ENCODE data around the gene MYMK. TPM values are rescaled to one million over a fixed set of nuclear protein-coding genes. Genes with fewer than 3 reads are reported as not detected.

Gene MYMK
- total and polyA plus RNA-seq, 2 experiments from 2014 or later = not detected

DNA sequence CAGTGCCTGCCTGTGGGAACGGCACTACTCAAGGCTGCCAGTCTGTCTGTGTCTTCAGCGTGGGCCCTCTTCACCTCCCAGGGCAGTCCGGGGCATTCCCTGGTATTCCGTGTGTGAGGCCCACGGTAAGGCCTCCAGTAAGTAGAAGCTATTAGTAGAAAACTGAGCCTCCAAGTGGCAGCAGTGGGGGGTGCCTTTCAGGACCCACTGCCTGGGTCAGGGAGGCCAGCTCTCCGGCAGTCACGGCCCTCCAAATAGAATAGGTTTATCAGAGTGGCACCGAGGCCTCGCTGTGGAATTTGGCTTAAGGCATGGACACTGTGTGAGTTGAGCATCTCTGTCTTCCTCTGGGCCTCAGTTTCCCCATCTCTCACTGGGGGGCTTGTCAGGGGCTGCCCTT, 32.8 kb upstream of the MYMK start:
- H4K20me1 ChIP-seq (replicated peaks; ENCODE audit: insufficient read depth) = no peaks in the 10 kb centered on the region
- no peaks in the 10 kb centered on the region for H3K9me2 ChIP-seq (ENCODE audit: insufficient read depth)
- H3K27me3 Mint-ChIP-seq (ENCODE audit: insufficient read depth, low read depth, poor library complexity) = peaks cover 13% of the 10 kb centered on the region
- H3K27me3 ChIP-seq (ENCODE audit: insufficient read depth) = no peaks in the 10 kb centered on the region
- H3K4me3 ChIP-seq = no peak overlapping the region
- peaks cover 31% of the 10 kb centered on the region for H3K4me1 Mint-ChIP-seq
- ATAC-seq (no peak), DNase-seq (ENCODE audit: low spot score) (no peak)
- no peak overlapping the region for H3K4me2 ChIP-seq
- peaks cover 5% of the 10 kb centered on the region for H3K4me1 ChIP-seq (ENCODE audit: insufficient read depth)
- H3K9me3 Mint-ChIP-seq = no peaks in the 10 kb centered on the region; the same call in 2 of the 3 replicates
- no peaks in the 10 kb centered on the region for H3K36me3 ChIP-seq (ENCODE audit: insufficient read depth)
- no peak overlapping the region for H2AFZ ChIP-seq
- no peak overlapping the region for H3K27ac Mint-ChIP-seq
- H3K4me3 Mint-ChIP-seq = no peak overlapping the region
- TF ChIP-seq EZH2phosphoT487 (IDR thresholded peaks at IDR 0.05; ENCODE audit: unreplicated experiment) = no peak
- no peak for TF ChIP-seq NANOG (IDR thresholded peaks at IDR 0.05; ENCODE audit: borderline replicate concordance)
- no peak for TF ChIP-seq EZH2 (IDR thresholded peaks at IDR 0.05; ENCODE audit: low read depth, unreplicated experiment)
- TF ChIP-seq JUNB (IDR thresholded peaks at IDR 0.05; ENCODE audit: unreplicated experiment) = no peak
- no peaks in the 10 kb centered on the region for H3F3A ChIP-seq (replicated peaks; ENCODE audit: low read depth)
- no peak overlapping the region for H3K27ac ChIP-seq (ENCODE audit: low read depth)
- H3K79me2 ChIP-seq (replicated peaks; ENCODE audit: insufficient read depth) = no peaks in the 10 kb centered on the region
- no peaks in the 10 kb centered on the region for H3K36me3 Mint-ChIP-seq (ENCODE audit: low read depth)

DNA sequence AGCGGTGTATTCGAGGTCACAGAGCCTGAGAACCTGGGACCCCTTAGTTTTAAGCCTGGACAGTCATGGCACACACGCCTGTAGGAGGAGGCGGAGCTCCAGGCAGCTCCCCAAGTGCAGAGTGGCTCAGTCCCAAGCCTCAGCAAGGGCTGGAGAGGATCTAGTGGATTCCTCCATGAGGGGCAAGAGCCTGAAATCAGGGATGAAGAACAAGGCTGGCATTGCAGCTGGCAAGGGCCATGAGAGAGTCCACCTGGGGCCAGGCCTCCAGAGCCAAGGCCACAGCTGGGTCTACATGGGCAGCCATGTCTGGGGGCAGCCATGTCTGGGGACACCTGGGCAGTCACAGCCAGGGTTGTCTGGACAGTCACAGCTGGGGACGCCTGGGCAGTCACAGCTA, 31.6 kb upstream of the MYMK start:
- TF ChIP-seq ZNF114 (CRISPR knock-in tag; IDR thresholded peaks at IDR 0.05) (no peak), CREB1 (CRISPR knock-in tag; IDR thresholded peaks at IDR 0.05; ENCODE audit: low read depth) (no peak), ZNF331 (CRISPR knock-in tag; IDR thresholded peaks at IDR 0.05; ENCODE audit: low read depth) (no peak), JUNB (IDR thresholded peaks at IDR 0.05; ENCODE audit: unreplicated experiment) (no peak), EZH2 (IDR thresholded peaks at IDR 0.05; ENCODE audit: low read depth, unreplicated experiment) (no peak), STAT1 (IDR thresholded peaks at IDR 0.05; ENCODE audit: unreplicated experiment) (no peak), EZH2phosphoT487 (IDR thresholded peaks at IDR 0.05; ENCODE audit: unreplicated experiment) (no peak), POLR2AphosphoS5 (IDR thresholded peaks at IDR 0.05; ENCODE audit: low read depth) (no peak)
- TF ChIP-seq, protein P1, sequence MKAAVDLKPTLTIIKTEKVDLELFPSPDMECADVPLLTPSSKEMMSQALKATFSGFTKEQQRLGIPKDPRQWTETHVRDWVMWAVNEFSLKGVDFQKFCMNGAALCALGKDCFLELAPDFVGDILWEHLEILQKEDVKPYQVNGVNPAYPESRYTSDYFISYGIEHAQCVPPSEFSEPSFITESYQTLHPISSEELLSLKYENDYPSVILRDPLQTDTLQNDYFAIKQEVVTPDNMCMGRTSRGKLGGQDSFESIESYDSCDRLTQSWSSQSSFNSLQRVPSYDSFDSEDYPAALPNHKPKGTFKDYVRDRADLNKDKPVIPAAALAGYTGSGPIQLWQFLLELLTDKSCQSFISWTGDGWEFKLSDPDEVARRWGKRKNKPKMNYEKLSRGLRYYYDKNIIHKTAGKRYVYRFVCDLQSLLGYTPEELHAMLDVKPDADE (IDR thresholded peaks at IDR 0.05) = no peak
- TF ChIP-seq, protein P2, sequence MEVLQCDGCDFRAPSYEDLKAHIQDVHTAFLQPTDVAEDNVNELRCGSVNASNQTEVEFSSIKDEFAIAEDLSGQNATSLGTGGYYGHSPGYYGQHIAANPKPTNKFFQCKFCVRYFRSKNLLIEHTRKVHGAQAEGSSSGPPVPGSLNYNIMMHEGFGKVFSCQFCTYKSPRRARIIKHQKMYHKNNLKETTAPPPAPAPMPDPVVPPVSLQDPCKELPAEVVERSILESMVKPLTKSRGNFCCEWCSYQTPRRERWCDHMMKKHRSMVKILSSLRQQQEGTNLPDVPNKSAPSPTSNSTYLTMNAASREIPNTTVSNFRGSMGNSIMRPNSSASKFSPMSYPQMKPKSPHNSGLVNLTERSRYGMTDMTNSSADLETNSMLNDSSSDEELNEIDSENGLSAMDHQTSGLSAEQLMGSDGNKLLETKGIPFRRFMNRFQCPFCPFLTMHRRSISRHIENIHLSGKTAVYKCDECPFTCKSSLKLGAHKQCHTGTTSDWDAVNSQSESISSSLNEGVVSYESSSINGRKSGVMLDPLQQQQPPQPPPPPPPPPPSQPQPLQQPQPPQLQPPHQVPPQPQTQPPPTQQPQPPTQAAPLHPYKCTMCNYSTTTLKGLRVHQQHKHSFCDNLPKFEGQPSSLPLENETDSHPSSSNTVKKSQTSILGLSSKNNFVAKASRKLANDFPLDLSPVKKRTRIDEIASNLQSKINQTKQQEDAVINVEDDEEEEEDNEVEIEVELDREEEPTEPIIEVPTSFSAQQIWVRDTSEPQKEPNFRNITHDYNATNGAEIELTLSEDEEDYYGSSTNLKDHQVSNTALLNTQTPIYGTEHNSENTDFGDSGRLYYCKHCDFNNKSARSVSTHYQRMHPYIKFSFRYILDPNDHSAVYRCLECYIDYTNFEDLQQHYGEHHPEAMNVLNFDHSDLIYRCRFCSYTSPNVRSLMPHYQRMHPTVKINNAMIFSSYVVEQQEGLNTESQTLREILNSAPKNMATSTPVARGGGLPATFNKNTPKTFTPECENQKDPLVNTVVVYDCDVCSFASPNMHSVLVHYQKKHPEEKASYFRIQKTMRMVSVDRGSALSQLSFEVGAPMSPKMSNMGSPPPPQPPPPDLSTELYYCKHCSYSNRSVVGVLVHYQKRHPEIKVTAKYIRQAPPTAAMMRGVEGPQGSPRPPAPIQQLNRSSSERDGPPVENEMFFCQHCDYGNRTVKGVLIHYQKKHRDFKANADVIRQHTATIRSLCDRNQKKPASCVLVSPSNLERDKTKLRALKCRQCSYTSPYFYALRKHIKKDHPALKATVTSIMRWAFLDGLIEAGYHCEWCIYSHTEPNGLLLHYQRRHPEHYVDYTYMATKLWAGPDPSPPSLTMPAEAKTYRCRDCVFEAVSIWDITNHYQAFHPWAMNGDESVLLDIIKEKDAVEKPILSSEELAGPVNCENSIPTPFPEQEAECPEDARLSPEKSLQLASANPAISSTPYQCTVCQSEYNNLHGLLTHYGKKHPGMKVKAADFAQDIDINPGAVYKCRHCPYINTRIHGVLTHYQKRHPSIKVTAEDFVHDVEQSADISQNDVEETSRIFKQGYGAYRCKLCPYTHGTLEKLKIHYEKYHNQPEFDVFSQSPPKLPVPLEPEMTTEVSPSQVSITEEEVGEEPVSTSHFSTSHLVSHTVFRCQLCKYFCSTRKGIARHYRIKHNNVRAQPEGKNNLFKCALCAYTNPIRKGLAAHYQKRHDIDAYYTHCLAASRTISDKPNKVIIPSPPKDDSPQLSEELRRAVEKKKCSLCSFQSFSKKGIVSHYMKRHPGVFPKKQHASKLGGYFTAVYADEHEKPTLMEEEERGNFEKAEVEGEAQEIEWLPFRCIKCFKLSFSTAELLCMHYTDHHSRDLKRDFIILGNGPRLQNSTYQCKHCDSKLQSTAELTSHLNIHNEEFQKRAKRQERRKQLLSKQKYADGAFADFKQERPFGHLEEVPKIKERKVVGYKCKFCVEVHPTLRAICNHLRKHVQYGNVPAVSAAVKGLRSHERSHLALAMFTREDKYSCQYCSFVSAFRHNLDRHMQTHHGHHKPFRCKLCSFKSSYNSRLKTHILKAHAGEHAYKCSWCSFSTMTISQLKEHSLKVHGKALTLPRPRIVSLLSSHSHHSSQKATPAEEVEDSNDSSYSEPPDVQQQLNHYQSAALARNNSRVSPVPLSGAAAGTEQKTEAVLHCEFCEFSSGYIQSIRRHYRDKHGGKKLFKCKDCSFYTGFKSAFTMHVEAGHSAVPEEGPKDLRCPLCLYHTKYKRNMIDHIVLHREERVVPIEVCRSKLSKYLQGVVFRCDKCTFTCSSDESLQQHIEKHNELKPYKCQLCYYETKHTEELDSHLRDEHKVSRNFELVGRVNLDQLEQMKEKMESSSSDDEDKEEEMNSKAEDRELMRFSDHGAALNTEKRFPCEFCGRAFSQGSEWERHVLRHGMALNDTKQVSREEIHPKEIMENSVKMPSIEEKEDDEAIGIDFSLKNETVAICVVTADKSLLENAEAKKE (CRISPR knock-in tag; IDR thresholded peaks at IDR 0.05) = no peak
- TF ChIP-seq, protein P3, sequence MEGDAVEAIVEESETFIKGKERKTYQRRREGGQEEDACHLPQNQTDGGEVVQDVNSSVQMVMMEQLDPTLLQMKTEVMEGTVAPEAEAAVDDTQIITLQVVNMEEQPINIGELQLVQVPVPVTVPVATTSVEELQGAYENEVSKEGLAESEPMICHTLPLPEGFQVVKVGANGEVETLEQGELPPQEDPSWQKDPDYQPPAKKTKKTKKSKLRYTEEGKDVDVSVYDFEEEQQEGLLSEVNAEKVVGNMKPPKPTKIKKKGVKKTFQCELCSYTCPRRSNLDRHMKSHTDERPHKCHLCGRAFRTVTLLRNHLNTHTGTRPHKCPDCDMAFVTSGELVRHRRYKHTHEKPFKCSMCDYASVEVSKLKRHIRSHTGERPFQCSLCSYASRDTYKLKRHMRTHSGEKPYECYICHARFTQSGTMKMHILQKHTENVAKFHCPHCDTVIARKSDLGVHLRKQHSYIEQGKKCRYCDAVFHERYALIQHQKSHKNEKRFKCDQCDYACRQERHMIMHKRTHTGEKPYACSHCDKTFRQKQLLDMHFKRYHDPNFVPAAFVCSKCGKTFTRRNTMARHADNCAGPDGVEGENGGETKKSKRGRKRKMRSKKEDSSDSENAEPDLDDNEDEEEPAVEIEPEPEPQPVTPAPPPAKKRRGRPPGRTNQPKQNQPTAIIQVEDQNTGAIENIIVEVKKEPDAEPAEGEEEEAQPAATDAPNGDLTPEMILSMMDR (conservative IDR thresholded peaks at IDR 0.05; ENCODE audit: low read depth in 2 of 2) = no peak
- no peak overlapping the region for H3K27ac ChIP-seq (ENCODE audit: low read depth)

More for the DNA sequence above, 31.6 kb upstream of the MYMK start:
- Histone ChIP-seq H4K20me1 (replicated peaks; ENCODE audit: insufficient read depth) (no peaks in the 10 kb centered on the region), H3K36me3 (ENCODE audit: insufficient read depth) (no peaks in the 10 kb centered on the region), H3F3A (replicated peaks; ENCODE audit: low read depth) (no peaks in the 10 kb centered on the region), H3K4me1 (ENCODE audit: insufficient read depth) (peaks cover 5% of the 10 kb centered on the region), H3K4me2 (no peak overlapping the region), H3K9me2 (ENCODE audit: insufficient read depth) (no peaks in the 10 kb centered on the region), H3K79me2 (replicated peaks; ENCODE audit: insufficient read depth) (no peaks in the 10 kb centered on the region), H2AFZ (no peak overlapping the region), H3K27me3 (ENCODE audit: insufficient read depth) (no peaks in the 10 kb centered on the region), H3K4me3 (no peak overlapping the region)
- no peak for ATAC-seq
- peaks cover 31% of the 10 kb centered on the region for H3K4me1 Mint-ChIP-seq
- DNase-seq (ENCODE audit: low spot score) = no peak
- no peak overlapping the region for H3K4me3 Mint-ChIP-seq
- H3K27me3 Mint-ChIP-seq (ENCODE audit: insufficient read depth, low read depth, poor library complexity) = peaks cover 13% of the 10 kb centered on the region
- no peak overlapping the region for H3K27ac Mint-ChIP-seq
- no peaks in the 10 kb centered on the region; the same call in 2 of the 3 replicates for H3K9me3 Mint-ChIP-seq
- H3K36me3 Mint-ChIP-seq (ENCODE audit: low read depth) = no peaks in the 10 kb centered on the region

Data from GM23338 (cell line).